Esophagus (tissue), 2 donors: ENCODE results near the gene ABCA5. TPM values are rescaled to one million over a fixed set of nuclear protein-coding genes. Genes with fewer than 3 reads are reported as not detected.

ENCODE experiments used
- H3K27ac ChIP-seq, 2 donors: one replicate each; pipeline ENCODE4 v1.5.1; 2013; ENCODE audit warnings: low read depth in 2 of 2, mild to moderate bottlenecking in 2 of 2, inconsistent platforms in 1 of 2, low read length in 1 of 2, moderate library complexity in 1 of 2
- H3K27me3 ChIP-seq, 2 donors: one replicate each; pipeline ENCODE4 v1.6.1; 2013; ENCODE audit warnings: low read length in 2 of 2, control low read depth in 1 of 2, mild to moderate bottlenecking in 1 of 2; ENCODE audit not compliant: insufficient read depth in 2 of 2, control insufficient read depth in 1 of 2
- H3K36me3 ChIP-seq, 2 donors: one replicate each; pipeline ENCODE4 v1.6.1; 2013; ENCODE audit warnings: low read length in 1 of 2; ENCODE audit not compliant: control insufficient read depth in 2 of 2, insufficient read depth in 2 of 2
- H3K4me1 ChIP-seq, 2 donors: one replicate each; pipeline ENCODE4 v1.6.1; 2013; ENCODE audit warnings: low read length in 1 of 2; ENCODE audit not compliant: control insufficient read depth in 2 of 2, insufficient read depth in 2 of 2
- H3K4me3 ChIP-seq, 2 donors: one replicate each; pipeline ENCODE4 v1.5.1; 2013; ENCODE audit warnings: low read length in 2 of 2, mild to moderate bottlenecking in 2 of 2, low read depth in 1 of 2, moderate library complexity in 1 of 2
- H3K9me3 ChIP-seq, 2 donors: one replicate each; pipeline ENCODE4 v1.6.1; 2013; ENCODE audit warnings: mild to moderate bottlenecking in 2 of 2, low read depth in 1 of 2, low read length in 1 of 2, moderate library complexity in 1 of 2; ENCODE audit not compliant: control insufficient read depth in 2 of 2, insufficient read depth in 1 of 2
- WGBS, 2 donors: extraction: QIAGEN DNeasy Blood & Tissue Kit; methylation state at CpG; one replicate each; pipeline ENCODE4 v1.1.7; 2013; 5-methylcytosine and 5-hydroxymethylcytosine counted together
- polyA plus RNA-seq, 2 donors: library from polyadenylated mRNA; stranded (reverse); fragments of 200-250 nt; gene quantifications; one replicate each; pipeline ENCODE4 v1.2.3, GENCODE V29; 2013
- donor health status: healthy with polysubstance abuse.
- donor health status: Bipolar disorder and iron deficiency.

The ABCA5 gene
- polyA plus RNA-seq, 2 donors = 11.5 to 39.4 TPM

DNA sequence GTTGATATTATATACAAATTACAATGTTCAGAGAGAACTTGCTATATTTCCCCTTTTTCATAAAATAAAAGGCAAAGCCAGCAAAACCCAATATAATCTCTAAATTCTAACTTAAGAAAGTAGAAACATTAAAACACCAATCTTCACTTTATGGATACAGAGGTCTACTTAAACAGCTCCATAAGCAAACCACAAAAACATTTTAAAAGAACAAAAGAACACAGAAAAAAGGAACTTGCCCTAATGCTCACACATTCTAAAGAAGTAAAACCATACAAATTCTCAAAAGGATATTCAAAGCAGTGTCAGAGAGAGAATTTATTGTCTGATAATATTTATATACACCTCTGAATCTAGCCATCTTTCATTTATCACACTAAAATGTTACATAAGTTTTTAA is 98.9 kb downstream of the ABCA5 start:
- Histone ChIP-seq H3K27ac (no peak overlapping the region), H3K27me3 (no peaks in the 10 kb centered on the region), H3K4me3 (no peak overlapping the region), H3K9me3 (no peaks in the 10 kb centered on the region), H3K4me1 (no peaks in the 10 kb centered on the region), H3K36me3 (no peaks in the 10 kb centered on the region)

DNA sequence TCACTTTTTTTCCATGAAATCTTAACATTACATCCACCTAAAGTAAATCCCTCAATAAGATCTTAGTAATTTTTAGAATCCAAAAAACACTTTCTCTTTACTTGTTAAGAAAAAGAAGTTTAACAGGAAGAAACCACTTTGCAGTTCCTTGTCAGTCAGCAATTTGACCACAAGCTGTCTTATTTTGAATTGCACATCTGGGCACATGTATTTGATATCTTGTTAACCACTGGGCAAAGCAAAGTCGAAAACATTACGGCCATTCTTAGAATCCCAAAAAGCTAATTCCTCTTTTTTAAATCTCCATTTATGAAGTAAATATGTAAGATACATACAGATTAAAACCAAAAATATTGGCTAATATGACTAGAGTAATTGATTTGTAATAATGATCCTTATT is 99.4 kb downstream of the ABCA5 start:
- 63 to 67% methylated on average over 2 of the region's 2 CpGs for WGBS, 2 donors
- Histone ChIP-seq H3K27me3 (no peaks in the 10 kb centered on the region), H3K4me3 (no peak overlapping the region), H3K27ac (no peak overlapping the region), H3K9me3 (no peaks in the 10 kb centered on the region), H3K4me1 (no peaks in the 10 kb centered on the region), H3K36me3 (no peaks in the 10 kb centered on the region)

DNA sequence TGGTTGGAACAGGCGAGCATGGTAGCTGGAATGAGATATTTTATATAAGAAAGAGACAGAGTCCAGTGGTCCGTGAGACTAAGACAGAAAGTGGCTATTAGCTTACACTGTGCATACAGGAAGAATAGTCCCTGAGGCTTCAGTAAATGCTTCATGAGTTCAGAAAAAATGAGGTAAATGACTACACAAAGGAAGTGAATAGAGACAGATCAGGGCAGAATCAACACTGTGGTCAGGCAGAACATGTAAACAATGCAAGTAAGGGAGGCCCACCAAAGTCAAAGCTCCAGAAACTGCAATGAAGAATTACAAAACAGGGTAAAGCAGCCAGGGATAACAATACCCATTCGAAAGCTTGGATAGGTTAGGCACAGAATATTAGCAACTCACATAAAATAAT is 103.1 kb downstream of the ABCA5 start:
- no peak overlapping the region for H3K27ac ChIP-seq

DNA sequence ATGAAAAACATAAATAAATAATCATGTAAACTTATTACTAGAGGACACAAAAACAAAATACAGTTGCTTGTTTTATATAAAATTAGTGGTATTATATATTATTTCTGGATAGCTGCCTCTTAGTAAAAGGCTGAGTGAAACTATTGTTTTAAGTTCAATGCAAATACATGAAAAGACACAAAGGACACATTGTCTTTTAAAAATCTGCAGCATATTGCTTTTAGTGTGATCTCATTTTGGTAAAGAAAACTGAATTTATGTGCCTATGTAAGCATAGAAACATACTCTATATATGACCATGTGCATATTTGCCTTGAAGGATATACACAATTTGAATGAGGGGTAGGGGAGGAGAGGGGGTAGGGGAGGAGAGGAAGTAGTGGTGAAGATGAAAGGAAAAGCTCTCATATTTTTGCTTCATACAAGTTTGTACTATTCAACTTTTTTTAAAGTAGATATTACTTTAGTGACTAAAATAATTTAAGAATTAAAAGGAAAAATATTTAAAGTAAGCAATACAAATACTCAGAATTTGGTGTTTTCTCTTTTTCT is 104.2 kb downstream of the ABCA5 start:
- Histone ChIP-seq H3K4me3 (no peak overlapping the region), H3K27me3 (no peaks in the 10 kb centered on the region), H3K27ac (no peak overlapping the region), H3K36me3 (no peaks in the 10 kb centered on the region), H3K4me1 (no peaks in the 10 kb centered on the region), H3K9me3 (no peaks in the 10 kb centered on the region)

More for the DNA sequence above, 103.1 kb downstream of the ABCA5 start:
- no peaks in the 10 kb centered on the region for H3K9me3 ChIP-seq
- no peaks in the 10 kb centered on the region for H3K27me3 ChIP-seq
- no peaks in the 10 kb centered on the region for H3K36me3 ChIP-seq
- H3K4me1 ChIP-seq = no peaks in the 10 kb centered on the region
- no peak overlapping the region for H3K4me3 ChIP-seq
- 84 to 92% methylated on average over 3 of the region's 3 CpGs for WGBS, 2 donors

DNA sequence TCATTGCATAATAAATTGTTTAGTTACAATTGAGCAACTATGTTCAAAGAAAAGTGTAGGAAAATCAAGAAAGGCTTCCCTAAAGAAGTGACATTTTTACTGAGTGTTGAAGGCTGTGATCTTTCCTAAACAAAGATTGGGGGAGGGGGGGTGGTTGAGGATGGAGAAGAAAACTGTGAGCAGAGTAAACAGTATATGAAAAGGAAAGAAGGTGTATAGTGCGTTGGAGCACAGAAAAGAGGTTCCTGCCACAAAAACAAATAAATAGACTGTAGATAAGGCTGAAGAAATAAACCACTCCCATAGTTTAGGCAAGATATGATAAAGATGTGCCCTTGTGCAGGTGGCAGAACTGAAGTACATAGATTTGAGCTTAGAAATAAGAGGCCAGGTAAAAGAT is 106.8 kb downstream of the ABCA5 start:
- Histone ChIP-seq H3K27ac (no peak overlapping the region), H3K36me3 (no peaks in the 10 kb centered on the region), H3K27me3 (no peaks in the 10 kb centered on the region), H3K4me1 (no peaks in the 10 kb centered on the region), H3K4me3 (no peak overlapping the region), H3K9me3 (no peaks in the 10 kb centered on the region)
- 44 to 71% methylated on average over 1 of the region's 1 CpG for WGBS, 2 donors

DNA sequence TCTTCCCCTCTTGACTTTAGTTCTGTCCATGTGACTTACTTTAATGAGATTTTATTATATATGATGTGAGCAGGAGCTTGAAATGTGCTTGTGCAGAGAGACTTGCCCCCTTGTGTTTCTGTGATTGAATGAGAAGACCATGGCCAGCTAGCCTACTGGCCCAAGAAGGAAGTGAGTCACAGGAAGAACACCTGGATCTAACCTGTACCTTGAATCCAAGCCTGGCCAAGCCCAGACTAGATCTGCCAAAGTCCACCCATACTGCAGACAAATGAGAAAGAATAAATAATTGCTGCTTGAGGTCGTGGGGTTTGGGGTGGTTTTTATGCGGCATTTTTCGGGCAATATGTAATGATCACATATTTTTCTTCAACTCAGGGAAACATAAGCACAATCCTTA is 107.9 kb downstream of the ABCA5 start:
- Histone ChIP-seq H3K4me3 (no peak overlapping the region), H3K36me3 (no peaks in the 10 kb centered on the region), H3K27ac (no peak overlapping the region), H3K27me3 (no peaks in the 10 kb centered on the region), H3K9me3 (no peaks in the 10 kb centered on the region), H3K4me1 (no peaks in the 10 kb centered on the region)
- 83 to 84% methylated on average over 3 of the region's 3 CpGs for whole genome bisulfite sequencing, 2 donors

DNA sequence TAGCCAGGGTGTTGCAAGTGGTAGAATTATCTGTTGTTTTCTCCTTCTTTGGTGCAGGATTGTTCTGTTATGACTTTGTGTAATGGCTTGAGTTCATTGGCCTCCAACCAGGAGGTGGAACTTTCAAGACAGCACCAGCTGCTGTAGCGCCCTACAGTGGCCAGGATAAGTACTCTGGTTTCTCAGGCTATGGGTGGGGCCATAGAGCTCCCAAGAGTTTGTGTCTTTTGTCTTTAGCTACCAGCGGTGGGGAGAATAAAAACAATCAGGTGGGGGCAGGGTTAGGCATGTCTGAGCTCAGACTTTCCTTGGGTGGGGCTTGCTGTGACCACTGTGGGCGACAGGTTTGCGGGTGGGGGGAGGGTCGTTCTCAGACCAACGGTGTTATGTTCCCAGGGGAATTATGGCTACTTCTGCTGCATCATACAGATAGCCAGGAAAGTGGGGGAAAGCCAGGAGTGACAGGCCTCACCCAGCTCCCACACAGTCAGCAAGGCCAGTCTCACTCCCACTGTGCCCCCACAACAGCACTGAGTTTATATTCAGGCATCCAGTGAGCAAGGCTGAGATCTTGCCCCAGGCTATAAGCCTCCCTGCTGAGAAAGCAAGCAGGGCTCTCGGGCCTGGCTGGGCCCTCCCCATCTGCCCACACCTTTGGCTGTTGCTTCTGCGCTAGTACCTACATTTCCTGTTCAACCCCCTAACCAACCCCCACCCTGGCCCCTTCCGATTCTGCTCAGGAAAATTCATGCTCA is 113.7 kb downstream of the ABCA5 start:
- Histone ChIP-seq H3K27me3 (no peaks in the 10 kb centered on the region), H3K27ac (no peak overlapping the region), H3K4me3 (no peak overlapping the region), H3K4me1 (no peaks in the 10 kb centered on the region), H3K36me3 (no peaks in the 10 kb centered on the region), H3K9me3 (no peaks in the 10 kb centered on the region)
- 89 to 90% methylated on average over 9 of the region's 9 CpGs for WGBS, 2 donors

DNA sequence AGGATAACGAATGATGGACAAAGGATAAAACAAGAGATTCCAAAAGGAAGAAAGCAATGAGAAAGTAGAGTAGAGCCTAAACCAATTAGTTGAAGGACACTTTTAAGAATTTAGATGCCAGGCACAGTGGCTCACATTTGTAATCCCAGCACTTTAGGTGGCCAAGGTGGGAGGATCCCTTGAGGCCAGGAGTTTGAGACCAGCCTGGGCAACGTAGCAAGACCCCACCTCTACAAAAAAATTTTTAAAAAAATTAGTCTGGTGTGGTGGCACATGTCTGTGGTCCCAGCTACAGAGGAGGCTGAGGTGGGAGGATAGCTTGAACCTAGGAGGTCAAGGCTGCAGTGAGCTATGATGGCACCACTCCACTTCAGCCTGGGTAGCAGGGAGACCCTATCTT is 118.3 kb downstream of the ABCA5 start:
- WGBS, 2 donors = 82% methylated on average over 2 of the region's 2 CpGs
- Histone ChIP-seq H3K9me3 (no peaks in the 10 kb centered on the region), H3K27ac (no peak overlapping the region), H3K36me3 (no peaks in the 10 kb centered on the region), H3K27me3 (no peaks in the 10 kb centered on the region), H3K4me3 (no peak overlapping the region), H3K4me1 (no peaks in the 10 kb centered on the region)

DNA sequence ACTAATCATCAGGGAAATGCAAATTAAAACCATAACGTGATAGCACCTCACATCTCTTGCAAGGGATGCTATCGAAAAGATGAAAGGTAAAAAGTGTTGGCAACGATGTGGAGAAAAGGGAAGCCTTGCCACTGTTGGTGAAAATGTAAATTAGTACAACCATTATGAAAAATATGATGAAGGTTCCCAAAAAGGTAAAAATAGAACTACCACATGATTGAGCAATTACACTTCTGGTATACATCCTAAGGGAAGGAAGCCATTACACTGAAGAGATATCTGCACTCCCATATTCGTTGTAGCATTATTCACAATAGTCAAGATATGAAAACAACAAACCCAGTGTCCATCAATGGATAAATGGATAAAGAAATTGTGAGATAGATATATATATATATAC is 119.8 kb downstream of the ABCA5 start:
- 80 to 84% methylated on average over 4 of the region's 4 CpGs for WGBS, 2 donors

DNA sequence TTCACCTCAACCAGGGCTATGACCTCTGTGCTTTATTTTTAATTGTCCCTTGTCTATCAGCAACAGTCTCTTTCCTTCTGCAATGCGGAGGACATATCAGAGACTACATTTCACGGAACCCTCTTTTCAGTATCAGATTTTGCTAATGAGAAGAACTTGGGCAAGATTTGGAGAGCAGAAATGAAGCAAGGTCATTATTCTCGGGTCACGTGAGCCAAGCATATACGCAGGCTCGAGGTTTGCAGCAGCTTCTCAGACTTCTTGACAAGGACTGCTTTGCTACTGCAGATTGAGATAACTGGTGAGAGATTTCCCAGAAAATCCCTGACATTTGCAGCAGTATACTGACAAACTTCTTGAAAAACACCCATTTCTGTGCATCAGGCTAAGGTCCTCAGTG is 128.7 kb downstream of the ABCA5 start:
- Histone ChIP-seq H3K4me3 (no peak overlapping the region), H3K27me3 (no peaks in the 10 kb centered on the region), H3K36me3 (no peaks in the 10 kb centered on the region), H3K9me3 (no peaks in the 10 kb centered on the region), H3K27ac (no peak overlapping the region), H3K4me1 (no peaks in the 10 kb centered on the region)
- 92 to 96% methylated on average over 6 of the region's 6 CpGs for WGBS, 2 donors

More for the DNA sequence above, 119.8 kb downstream of the ABCA5 start:
- H3K27ac ChIP-seq = no peak overlapping the region
- no peaks in the 10 kb centered on the region for H3K36me3 ChIP-seq
- H3K4me3 ChIP-seq = no peak overlapping the region
- H3K27me3 ChIP-seq = no peaks in the 10 kb centered on the region
- no peaks in the 10 kb centered on the region for H3K4me1 ChIP-seq
- H3K9me3 ChIP-seq = no peaks in the 10 kb centered on the region
